Measurements from ENCODE around the gene OBSCN.

Gene OBSCN

DNA sequence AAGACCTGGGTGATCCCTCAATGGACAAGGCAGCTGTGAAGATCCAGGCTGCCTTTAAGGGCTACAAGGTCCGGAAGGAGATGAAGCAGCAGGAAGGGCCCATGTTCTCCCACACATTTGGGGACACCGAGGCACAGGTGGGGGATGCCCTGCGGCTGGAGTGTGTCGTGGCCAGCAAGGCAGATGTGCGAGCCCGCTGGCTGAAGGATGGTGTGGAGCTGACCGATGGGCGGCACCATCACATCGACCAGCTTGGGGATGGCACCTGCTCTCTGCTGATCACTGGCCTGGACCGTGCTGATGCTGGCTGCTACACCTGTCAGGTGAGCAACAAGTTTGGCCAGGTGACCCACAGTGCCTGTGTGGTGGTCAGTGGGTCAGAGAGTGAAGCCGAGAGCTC, 113.6 kb downstream of the OBSCN start:
- no peak for DNase-seq (ENCODE audit: low read depth in 2 of 2)

DNA sequence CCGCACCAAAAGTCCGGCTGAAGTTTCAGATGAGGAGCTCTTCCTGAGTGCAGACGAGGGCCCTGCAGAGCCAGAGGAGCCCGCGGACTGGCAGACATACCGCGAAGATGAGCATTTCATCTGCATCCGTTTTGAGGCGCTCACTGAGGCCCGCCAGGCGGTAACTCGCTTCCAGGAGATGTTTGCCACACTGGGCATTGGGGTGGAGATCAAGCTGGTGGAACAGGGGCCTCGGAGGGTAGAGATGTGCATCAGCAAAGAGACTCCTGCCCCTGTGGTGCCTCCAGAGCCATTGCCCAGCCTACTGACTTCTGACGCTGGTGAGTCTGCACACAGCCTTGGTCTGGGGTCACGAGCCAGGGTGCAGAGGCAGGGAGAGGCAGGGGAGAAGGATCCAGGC, 114.1 kb downstream of the OBSCN start:
- DNase-seq (ENCODE audit: low read depth in 2 of 2) = no peak

DNA sequence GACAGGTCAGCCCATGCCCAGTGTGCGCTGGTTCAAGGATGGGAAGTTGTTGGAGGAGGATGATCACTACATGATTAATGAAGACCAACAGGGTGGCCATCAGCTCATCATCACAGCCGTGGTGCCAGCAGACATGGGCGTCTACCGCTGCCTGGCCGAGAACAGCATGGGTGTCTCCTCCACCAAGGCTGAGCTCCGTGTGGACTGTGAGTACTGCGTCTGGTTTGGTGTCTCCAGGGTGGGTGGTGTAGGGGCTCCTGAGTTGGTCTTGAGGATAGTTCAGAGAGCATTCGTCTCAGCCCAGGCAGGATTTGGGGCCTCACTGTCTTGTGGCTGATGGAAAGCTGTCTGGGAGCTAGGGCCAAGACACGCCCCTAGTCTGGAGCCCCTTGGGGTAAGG, 115.6 kb downstream of the OBSCN start:
- DNase-seq (ENCODE audit: low read depth in 2 of 2) = no peak

DNA sequence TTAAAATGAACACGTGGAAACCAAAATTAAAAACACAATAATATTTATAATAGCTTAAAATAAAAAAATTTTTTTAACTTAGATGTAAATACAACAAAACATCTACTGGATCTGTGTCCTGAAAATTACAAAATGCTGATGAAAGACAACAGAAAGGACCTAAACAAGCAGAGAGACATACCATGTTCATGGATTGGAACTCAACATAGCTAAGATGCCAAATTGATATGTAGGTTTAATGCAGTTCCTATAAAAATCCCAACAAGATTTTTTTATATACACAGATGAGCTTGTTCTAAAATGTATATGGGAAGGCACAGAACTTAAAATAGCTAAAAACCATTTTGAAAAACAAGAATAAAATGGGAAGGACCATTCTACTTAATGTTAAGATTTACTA, 117.4 kb downstream of the OBSCN start:
- no peak for DNase-seq (ENCODE audit: low read depth in 2 of 2)

DNA sequence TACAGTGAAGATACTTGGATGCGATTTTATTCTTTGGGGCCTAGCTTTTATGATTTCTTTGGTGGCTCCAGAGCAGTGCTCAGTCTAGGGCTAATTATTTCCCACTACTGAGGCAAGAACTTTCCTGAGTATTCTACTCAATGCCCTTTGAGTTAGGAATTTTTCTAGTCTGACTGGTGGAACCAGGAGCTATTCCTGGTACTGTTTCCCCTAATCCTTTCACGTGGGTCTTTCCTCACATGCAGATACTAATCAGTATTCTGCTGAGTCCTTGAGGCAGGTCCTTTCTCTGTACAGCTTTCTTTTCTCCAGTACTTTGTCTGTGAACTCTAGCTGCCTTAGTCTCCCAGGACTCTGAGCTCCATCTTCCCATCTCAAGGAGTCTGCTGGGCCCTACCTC, 122.0 kb downstream of the OBSCN start:
- DNase-seq (ENCODE audit: low read depth in 2 of 2) = no peak

DNA sequence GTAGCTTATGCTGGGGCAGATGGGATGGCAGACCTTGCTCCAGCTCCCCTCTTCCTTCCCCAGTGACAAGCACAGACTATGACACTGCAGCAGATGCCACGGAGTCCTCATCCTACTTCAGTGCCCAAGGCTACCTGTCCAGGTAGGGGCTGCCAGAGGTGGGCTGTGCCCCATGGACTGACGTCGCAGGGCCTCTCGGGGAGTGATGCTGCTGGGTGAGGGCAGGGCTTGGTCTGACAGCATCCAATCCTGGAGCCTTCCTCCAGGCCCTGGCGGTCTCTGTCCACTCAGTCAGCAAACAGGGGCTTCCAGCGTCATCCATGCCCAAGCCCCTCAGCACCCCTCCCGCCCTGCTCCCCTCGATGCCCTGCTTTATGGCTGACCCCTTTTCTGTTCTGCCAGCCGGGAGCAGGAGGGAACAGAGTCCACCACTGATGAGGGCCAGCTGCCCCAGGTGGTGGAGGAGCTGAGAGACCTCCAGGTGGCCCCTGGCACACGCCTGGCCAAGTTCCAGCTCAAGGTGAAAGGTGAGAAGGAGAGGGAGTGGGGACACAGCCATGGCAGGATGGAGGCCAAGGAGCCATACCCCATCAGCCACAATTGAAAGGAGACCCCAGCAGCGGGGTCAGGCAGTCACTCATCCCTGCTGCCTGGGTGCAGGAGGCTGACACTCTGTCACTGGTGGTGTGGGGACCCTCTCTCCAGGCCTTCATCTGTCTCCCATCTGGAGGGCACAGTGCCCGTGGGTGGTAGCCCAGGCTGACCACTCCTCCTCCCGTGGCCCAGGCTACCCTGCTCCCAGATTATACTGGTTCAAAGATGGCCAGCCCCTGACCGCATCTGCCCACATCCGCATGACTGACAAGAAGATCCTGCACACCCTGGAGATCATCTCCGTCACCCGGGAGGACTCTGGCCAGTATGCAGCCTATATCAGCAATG, 125.2 kb downstream of the OBSCN start:
- no peak for DNase-seq (ENCODE audit: low read depth in 2 of 2)

DNA sequence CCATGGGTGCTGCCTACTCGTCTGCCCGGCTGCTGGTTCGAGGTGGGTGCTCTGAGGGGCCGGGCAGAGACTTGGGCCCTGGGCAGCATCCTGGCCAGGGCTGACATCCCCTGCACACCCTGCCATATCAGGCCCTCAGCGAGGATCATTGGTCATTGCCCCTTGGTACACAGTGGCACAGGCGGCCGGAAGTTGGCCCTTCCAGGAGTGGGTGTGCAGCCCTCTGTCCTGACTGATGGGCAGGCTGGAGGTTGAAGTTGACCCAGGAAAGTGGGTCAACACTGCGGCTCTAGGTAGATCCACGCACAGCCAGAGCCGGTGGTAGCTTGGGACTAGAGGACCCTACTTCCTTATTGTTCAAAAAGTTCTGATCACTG, 125.9 kb downstream of the OBSCN start:
- no peak for DNase-seq (ENCODE audit: low read depth in 2 of 2)

DNA sequence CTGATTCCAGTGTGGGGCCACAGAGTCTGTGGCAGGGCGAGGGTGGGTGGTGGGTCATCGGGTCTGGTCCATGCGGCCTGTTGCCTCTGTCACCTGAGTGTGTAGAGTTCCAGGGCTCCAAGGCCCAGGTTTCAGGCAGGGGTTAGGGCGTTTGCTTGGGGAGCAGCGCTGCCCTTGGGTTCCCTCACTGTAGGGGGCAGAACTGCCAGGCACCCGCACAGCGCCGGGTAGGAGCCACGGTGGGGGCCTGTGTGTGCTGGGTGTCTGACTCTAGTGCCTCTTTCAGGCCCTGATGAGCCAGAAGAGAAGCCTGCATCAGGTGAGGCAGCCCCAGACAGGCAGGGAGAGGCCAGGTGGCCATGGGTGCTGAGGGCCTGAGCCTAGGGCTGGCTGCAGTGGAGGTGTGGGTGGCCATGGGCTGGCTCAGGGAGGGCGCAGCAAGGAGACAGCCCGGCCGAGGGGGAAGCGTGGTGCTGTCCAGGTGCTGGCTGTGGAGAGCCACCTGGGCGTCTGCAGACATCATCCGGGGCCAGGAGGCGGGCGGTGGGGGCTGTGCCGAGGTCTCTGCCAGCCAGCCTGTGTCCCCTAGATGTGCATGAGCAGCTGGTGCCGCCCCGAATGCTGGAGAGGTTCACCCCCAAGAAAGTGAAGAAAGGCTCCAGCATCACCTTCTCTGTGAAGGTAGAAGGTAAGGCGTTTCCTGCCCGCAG, 126.5 kb downstream of the OBSCN start:
- DNase-seq (ENCODE audit: low read depth in 2 of 2) = no peak

DNA sequence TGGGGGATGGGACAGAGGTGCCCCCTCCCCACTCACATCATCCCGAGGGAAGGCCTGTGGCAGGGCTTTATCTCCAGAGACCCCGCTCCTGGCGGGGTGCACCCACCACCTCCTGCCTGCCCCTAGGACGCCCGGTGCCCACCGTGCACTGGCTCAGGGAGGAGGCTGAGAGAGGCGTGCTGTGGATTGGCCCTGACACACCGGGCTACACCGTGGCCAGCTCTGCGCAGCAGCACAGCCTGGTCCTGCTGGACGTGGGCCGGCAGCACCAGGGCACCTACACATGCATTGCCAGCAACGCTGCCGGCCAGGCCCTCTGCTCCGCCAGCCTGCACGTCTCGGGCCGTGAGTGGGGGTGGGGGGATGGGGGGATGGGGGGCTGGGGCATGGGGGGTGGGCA, 127.1 kb downstream of the OBSCN start:
- no peak for DNase-seq (ENCODE audit: low read depth in 2 of 2)

DNA sequence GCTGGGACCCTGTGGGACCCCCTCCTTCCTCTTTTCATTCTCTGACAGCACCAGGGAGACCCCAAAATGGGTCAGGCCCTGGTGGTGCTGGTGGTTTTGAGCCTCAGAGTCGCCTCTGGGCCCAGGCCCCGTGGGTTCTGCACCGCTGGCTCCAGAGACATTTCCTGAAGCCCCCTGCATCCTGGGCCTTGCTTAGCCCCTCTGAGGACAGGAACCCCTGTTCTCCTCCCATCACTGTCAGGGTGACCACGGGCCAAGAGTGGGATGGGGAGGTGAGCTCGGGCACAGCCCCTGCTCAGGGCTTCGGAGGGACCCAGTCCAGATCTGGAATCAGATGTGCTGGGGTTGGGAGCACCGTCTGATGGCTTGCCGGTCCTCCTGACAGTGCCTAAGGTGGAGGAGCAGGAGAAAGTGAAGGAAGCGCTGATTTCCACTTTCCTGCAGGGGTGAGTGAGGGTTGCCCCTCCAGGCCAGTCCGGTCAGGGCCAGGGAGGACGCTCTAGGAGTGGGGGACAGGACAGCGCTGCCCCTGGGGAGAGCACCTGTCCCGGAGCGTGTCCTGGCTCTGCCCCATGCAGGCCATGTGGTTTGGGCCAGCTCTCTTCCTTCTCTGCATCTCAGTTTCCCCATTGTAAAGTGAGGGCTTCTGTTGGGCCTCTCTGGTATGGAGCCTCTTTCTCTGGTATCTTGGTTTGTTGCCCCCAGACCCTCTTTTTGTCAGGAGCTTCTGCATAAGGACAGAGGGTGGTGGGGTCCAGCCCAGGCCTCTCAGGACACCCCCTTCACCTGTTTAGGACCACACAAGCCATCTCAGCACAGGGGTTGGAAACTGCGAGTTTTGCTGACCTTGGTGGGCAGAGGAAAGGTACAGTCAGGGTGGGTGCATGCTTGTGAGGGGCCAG, 127.8 kb downstream of the OBSCN start:
- no peak for DNase-seq (ENCODE audit: low read depth in 2 of 2)

DNA sequence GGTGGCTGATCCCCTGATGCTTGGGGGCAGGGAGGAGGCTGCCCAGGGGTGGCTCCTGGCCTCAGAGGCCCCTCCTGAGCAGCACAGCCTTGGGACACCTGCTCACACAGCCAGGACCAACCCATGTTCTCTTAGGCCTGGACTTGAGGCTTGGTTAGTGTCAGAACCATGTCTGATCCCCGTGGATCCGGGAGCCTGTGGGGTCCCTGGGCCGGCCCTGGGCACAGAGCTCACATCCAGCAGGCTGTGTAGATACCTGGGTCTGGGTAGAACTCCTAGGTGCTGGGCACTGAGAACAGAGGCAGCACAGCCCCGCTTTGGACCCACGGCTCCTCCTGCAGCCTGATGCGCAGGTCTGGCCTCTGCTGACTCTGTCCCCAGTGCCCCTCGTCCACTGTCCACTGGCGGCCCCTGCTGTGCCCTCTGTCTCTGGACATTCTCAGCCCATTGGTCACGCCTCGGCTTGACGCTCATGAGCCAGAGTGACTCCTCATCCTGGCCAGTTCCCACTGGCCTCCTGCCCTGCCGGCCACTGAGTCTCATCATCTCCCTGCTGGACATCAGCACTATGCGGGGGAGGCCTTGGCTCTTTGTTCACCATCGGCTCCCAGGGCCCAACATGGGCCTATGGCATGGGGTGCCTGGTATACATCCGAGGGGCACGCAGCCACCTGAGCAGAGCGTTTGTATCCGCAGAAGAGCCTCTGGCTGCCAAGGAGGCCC, 128.6 kb downstream of the OBSCN start:
- DNase-seq (ENCODE audit: low read depth in 2 of 2) = no peak

DNA sequence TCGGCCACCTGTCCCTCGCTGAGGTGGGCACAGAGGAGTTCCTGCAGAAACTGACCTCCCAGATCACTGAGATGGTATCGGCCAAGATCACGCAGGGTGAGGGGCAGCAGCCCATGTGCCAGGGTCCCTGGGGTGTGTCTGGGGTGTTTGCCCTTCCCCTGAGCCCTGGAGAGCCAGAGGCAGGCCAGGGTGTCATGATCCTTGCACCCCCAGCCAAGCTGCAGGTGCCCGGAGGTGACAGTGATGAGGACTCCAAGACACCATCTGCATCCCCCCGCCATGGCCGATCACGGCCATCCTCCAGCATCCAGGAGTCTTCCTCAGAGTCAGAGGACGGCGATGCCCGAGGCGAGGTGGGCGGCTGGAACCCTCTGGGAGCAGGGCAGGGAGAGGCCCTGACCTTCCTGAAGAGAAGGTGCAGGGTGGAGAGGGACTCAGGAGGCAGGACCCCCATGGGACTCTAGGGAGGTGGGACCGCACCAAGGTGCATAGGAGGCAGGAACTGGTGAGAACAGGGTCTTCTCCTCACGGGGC, 129.3 kb downstream of the OBSCN start:
- DNase-seq (ENCODE audit: low read depth in 2 of 2) = no peak

DNA sequence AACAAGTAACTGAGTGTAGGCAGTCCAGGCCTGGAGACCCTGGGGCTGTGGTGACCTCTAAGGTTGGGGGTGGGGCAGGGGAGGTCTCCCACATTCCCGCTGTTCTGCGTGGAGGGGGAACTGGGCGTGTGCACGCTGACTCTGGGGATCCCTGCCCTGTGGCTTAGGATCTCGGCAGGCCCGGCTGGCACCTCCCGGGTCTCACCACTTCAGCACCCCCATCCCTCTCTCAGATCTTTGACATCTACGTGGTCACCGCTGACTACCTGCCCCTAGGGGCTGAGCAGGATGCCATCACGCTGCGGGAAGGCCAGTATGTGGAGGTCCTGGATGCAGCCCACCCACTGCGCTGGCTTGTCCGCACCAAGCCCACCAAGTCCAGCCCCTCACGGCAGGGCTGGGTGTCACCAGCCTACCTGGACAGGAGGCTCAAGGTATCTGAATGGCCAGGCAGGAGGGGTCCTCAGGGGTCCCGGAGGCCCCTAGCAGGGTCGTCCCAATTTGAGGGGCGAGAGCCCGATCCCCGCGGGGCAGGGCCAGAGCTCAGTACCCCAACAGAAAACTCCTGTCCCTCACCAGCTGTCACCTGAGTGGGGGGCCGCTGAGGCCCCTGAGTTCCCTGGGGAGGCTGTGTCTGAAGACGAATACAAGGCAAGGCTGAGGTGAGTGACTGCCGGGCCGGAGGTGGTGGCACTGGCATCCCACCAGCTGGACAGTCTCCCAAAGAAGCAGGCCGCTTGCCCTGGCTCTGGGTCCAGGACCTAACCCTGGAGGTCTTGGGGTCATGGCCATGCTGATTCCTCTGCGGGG, 130.1 kb downstream of the OBSCN start:
- DNase-seq (ENCODE audit: low read depth in 2 of 2) = no peak

DNA sequence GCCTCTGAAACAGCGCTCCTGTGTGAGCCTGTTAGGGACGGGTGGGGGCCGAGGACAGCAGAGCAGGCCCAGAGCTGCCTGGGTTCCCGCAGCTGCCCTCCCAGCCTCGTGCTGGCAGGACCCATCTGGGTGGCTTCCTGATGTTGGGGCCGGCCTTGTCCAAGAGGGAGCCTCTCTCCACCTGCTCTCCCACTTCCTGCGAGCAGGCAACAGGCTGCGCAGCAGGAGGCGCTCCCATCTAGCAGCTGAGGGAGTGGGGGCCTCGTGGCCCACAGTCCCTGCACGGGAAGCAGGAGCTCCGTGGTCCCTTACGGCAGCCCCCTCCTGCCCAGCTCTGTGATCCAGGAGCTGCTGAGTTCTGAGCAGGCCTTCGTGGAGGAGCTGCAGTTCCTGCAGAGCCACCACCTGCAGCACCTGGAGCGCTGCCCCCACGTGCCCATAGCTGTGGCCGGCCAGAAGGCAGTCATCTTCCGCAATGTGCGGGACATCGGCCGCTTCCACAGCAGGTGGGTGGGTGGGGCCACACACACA, 130.7 kb downstream of the OBSCN start:
- no peak for DNase-seq (ENCODE audit: low read depth in 2 of 2)

DNA sequence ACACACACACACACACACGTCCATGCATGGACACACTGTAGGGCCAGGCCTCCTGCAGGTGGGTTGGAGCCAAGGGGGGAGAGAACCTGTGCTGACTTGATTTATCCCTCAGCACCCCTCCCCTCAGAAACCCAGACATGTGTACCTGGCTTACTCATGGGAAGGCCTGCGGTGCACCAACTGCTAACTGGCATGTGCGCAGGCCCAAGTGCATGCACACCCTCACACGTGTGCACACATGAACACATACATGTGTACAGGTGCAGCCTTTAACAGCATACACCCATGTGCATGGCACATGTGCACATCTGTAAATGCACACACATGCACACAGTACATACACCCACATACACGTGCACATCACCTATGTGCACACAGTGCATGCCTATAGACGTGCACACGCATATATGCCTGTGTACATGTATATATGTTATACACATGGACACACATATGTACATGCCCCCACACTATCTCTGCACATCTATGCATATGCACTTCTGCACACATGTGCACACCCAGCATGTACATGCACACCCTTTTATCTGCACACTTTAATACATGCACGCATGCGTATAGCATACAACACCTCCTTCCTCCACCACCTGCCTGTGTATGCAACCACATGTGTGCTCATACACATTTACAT, 131.3 kb downstream of the OBSCN start:
- no peak for DNase-seq (ENCODE audit: low read depth in 2 of 2)

DNA sequence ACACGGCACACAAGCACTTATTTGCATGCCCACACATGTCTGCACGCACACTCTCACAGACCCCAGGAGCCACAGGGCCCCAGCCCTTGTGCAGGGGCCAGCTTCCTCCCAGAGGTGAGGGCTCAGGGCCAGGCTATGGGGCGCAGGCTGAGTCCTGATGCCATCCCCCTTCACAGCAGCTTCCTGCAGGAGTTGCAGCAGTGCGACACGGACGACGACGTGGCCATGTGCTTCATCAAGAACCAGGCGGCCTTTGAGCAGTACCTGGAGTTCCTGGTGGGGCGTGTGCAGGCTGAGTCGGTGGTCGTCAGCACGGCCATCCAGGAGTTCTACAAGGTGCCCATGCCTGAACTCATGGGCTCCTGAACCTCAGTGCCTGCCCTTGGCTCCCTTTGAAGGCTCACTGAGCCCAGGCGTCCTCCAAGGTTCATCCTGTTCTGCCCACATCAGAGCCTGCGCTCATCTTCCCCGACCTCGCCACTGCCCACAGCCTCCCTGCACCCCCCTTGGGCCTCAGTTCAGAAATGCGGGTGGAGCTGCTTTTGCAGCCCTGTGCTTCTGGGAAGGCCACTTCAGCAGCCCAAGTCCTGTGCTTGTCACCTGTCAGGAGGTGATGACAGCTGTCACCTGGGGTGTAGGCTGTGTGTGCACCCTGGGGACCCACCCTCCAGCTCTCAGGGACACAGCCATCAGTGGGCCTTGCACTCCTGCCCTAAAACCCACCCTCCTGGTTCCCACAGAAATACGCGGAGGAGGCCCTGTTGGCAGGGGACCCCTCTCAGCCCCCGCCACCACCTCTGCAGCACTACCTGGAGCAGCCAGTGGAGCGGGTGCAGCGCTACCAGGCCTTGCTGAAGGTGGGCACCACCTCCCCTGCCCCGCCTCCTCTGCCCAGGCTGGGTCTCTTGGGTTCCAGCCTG, 132.2 kb downstream of the OBSCN start:
- DNase-seq (ENCODE audit: low read depth in 2 of 2) = no peak

DNA sequence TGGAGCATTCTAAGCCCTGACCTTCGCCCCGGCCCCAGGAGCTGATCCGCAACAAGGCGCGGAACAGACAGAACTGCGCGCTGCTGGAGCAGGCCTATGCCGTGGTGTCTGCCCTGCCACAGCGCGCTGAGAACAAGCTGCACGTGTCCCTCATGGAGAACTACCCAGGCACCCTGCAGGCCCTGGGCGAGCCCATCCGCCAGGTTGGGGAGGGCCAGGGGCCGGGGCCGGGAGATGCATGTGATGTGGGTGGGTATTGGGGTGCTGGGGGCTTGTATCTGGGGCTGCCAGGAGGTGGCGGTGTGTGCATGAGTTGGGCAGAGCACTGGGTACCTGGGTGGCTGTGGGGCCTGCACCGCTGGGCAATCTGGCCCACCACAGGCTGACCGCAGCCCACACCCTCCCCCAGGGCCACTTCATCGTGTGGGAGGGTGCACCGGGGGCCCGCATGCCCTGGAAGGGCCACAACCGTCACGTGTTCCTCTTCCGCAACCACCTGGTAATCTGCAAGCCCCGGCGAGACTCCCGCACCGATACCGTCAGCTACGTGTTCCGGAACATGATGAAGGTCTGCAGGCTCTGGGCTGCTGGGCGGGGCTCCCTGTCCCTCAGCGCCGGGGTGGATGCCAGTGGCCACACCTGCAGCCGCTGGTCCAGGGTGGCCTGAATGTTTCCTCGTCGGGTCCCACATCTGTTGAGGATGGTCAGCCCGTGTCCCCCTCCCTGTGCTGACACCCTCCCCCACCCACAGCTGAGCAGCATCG, 133.0 kb downstream of the OBSCN start:
- no peak for DNase-seq (ENCODE audit: low read depth in 2 of 2)

DNA sequence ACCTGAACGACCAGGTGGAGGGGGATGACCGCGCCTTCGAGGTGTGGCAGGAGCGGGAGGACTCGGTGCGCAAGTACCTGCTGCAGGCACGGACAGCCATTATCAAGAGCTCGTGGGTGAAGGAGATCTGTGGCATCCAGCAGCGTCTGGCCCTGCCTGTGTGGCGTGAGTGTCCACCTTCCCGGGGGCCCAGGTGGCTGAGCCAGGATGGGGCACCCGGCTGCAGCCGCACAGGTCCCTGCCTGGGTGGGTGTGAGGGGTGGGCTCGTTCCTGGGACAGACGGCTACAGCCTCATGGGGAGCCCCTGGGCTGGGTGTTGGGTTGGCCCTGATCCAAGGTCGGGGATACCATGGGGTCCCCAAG, 133.6 kb downstream of the OBSCN start:
- no peak for DNase-seq (ENCODE audit: low read depth in 2 of 2)

Data from stimulated activated CD8-positive, alpha-beta memory T cell treated with anti-CD3 and anti-CD28 coated beads, Interleukin-15, amount 100 ng/mL, for 4 hours (primary cell).